Stimulated activated CD4-positive, alpha-beta T cell treated with anti-CD3 and anti-CD28 coated beads, TNF-alpha, amount 100 ng/mL, for 48 hours (primary cell): ENCODE measurements around the gene GPS1.

ENCODE experiments used
- DNase-seq, 3 donors: peaks; one replicate each; pipeline ENCODE4 v3.0.0-alpha.2; 2020; ENCODE audit warnings: low read depth in 3 of 3

Gene GPS1

DNA sequence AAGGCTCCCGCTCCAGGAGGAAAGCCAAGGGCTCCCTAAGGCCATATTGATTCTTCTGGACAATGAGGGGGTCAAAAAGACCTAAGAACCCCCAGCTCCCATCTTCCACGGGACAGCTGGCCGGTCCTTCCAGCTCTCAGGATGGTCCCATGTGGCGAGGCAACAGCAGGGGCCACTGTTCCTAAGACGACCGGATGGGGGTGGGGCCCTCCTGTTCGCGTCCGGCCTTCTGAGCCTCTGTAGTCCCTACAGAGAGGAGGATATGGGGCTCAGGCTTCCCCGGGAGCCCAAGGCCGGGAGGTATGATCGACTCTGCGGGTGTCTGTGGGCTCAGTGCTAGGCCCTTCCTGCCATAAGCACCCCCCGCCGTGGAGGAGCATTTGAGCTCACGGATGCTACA is 8.2 kb upstream of the GPS1 start:
- no peak for DNase-seq

DNA sequence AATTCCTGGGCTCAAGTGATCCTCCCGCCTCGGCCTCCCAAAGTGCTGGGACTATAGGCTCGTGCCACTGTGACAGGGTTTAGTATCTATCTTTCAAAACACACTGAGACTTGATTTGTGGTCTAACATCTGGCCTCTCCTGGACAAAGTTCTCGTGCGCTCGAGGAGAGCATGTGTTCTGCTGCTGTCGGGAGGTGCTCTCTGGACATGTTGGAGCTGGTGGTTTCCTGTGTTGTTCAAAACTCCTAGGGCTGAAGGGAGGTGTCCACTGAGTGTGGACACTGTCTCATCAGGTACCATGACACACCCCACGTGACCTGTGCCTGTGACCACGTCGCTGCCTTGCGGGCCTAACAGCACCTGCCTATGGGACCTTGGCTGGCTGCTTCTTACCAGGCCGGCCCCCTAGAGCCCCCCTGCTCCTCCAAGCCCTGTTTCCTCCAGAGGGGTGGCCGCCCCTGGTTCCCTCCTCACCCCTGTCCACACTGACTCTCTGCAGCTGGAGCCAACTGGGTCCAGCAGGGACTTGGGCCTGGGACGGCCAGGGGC is 5.7 kb upstream of the GPS1 start:
- DNase-seq, result no peak

DNA sequence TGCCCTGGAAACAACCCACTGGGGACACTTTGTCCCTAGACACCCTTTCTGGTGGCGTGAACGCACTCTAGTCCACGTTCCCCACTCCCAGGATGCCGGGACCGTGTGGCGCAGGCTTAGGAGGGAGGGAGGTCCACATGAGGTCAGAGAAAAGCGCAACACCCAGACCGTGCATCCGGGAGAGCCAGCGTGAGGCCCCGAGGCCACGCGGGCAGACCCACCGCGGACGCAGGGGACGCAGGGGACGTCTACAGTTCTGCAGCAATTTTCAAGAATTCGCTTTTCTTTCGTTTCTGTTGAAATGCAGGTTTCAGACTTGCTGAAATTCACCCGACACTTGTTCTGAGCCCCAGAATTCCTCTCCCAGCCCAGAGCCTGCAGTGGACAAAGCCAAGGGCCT is 4.8 kb upstream of the GPS1 start:
- DNase-seq, result no peak

DNA sequence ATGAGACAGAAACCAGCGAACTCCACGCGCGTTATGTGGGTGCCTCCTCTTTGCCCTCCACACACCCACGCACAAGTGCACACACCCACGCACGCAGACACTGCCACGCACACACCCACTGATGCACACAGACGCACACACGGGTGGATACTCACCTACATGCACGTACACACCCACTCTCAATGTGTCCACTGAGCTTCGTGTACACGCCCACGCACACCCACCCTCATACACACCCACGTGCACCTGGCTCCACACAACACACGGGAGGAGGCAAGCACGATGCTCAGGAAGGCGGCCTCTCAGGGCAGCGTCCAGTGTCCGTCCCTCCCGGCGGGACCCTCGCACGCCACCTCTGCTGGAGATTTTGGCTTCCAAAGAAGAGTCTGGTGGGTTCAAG is 4.3 kb upstream of the GPS1 start:
- no peak for DNase-seq

DNA sequence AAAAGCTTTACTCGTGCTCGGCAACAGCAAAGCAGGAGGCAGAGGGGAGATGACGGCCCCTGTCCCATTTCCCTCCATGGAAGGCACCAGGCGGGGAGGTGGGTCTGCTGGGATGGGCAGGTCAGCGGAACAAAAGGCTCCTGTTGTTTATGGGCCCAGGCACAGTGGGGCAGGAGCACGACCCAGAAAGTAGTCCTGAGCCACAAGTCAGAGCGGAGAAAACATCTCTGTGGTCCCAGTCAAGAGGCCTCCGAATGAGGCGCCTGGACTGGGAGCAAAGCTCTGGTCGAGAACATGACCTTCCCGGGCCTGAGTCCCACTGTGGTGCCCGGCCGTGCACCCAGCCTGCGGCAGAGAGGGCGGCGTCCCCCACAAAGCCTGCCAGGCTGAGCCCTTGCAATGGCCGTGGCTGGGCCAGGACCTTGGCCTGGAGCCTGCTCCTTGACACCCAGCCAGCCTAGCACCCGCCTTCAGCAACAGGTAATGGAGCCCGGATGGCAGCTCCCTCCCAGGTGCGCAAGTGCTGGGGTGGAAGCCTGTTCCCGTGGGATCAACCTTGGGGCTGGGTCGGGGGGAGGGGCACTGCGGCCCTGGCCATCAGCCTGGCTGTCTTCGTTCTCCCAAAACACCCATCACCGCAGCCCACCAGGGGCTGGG is 3.7 kb upstream of the GPS1 start:
- DNase-seq, result no peak

DNA sequence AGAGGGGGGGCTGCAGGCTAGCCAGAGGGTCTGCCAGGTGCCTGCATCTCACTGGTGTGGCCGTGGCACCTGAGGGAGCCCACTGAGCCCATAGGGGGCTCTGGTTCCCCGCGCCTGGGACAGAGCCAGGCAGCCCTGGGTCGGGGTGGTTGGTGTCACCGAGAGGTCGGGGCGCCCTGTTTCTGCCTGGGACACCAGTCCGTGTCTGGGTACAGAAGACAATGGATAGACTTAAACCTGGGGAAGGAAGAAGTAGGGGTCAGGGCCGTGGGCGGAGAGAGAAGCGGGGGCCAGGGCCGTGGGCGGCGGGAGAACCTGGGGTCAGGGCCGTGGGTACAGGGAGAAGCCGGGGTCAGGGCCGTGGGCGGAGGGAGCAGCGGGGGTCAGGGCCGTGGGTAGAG is 3.1 kb upstream of the GPS1 start:
- no peak for DNase-seq

DNA sequence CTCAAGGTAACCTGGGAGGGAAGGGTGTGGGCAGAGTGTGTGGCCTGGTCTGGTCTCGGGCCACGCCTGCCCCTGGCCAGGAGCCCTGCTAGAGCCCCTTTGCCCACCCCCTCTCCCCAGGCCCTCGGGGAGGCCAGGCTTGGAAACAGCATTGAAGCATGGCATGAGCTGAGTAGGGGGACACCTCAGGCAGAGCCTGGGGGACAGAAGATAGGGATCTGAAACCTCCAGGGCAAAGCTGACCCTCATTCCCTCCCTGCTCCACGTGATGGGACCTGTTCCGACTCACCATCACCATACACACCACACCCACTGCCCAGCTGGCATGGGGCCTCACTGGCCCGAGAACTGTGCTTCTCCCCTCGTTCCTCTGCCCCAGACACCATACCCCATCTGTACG is 2.6 kb upstream of the GPS1 start:
- DNase-seq, result no peak

DNA sequence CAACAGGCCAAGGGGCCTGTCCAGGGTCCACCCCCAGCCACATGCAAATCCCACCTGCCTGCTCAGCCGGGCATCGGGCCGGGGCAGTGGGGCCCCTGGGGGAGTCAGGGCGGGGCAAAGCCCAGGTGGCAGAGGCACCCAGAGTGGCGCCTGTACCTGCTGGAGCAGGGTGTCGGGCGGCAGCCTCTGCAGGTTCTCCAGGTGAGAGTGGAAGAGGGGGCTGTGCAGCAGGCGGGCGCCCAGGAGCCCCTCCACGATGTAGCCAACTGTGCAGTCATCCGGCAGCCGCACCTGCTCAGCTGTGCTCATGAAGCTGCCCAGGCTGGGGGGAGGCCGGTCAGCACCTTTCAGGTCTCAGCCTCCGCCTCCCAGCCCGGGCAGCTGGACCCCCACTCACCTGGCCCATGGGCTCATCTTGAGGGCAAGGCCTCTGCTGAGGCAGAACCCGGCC is 2.2 kb upstream of the GPS1 start:
- no peak for DNase-seq

DNA sequence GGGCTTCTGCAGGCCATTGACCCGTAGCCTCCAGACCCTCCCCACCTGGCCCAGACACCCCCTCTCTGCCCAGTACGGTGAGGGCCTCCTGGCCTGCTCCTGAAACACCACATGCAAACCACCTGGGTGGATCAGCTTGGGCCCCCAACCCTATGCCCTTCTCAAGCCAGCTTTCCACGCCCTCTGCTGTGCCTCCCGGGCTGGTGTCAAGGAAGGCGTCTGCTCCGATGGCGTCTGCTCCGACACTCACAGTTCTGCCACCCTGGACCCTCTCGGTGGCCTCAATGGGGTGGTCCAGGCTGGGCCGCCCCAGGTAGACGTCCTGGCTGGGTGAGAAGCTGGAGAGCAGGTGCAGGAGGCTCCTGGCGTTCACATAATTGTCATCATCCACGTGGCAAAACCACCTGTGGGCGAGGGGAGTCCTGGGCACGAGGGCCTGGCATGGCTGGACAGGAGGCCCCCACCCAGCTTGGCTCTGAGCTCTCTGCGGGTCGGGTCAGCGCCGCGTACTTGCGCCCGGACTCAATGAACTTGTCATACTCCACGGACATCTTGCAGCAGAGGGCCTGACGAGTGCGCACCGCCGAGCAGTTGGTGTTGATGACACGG is 1.4 kb upstream of the GPS1 start:
- no peak for DNase-seq

DNA sequence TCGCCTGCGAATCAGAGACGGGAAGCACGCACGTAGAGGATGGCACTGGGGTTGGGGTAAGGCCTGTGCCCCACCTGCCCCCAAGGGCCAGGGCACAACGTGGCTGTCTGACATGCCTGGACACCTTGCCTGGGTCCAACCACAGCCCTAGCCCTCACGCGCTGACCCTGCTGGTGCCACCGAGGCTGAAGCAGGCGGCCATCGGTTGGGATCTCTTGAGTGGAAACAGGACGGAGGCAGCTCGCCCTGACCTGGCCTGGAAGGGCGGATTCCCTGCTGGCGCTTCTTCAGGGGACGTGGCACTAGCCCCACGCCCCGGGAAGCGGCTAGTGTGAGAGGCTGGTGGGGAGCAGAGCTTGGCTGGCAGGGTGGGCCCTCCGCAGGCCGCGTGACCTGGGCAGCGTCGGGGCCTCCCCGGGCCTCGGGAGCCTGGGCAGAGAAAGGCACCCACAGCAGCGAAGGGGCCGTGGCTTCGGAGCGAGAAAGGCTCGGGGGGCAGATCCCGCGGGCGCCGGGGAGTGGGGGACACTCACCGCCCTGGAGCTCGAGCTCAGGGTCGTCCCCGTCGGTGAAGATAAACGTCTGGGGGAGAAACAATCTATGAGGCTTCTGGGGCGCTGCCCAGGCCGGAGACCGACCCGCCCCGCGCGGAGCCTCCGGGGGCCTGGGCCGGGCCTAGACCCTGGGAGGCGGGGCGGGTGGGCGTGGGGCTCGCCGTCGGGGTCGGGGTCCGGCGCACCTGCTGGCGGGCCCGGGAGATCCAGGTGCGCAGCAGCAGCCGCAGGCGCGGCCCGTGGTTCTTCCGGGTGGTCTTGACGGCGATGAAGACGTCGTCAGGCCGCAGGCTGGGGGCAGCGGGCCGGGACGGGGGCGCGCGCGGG is 697 bp upstream of the GPS1 start:
- DNase-seq, result no peak

DNA sequence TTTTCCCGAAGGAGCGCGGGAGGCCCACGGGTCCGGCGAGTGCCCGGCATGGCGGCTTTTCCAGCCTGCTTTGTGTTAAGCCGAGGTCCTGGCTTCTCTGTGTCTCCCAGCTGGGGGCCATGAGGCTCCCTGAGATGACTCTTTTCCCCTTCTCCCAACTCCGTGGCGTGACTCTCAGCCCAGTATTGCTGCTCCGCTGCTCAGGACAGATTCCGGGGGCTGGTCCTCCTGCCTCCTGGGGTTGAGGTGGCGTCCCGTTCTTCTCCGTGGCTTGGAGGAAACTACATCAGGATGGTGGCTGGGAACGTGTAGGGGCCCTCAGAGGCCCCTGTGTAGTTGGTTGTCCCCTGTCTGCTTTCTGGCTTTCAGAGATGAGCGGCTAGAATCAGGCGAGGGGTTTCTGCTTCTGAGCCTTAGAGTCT is 951 bp downstream of the GPS1 start:
- DNase-seq, result no peak

DNA sequence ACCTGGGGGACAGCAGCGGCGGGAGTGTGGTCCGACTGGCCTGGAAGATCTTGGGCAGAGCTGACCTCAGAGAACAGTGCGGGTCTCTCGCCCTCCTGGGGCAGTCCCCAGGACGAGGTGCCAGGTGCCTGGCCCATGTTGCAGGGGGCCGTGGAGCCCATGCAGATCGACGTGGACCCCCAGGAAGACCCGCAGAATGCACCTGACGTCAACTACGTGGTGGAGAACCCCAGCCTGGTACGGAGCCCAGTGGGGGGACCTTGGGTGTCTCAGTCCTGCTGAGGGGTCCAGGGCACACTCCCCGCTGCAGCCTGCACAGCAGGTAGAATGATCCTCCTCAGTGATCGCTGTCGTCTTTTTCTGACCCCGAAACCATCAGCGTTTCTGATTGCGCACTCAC is 1.4 kb downstream of the GPS1 start:
- DNase-seq, result no peak

DNA sequence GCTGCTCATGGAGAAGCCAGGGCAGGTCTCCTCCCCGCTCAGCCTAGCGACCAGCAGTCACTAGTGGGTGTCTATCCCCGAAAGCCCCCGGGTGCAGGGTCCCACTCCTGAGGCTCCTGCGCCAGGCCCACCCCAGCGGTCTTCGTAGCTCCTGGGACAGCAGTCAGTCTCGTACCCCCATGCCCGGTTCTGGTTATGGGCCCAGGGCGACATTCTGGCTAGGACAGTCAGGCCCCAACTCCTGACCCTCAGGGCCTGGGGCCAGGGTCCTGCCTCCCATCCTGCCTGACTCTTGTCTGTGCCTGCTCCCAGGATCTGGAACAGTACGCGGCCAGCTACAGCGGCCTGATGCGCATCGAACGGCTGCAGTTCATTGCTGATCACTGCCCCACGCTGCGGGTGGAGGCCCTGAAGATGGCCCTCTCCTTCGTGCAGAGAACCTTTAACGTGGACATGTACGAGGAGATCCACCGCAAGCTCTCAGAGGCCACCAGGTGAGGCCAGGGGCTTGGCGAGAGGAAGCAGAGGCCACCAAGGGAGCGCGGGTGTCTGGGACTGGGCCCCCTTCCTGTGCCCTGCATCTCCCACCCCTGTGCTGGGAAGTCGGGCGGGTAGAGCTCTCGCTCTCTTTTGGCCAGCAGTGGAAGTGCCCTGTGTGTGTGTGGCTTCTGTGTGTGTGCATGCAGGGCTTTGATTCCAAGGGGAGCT is 2.0 kb downstream of the GPS1 start:
- DNase-seq, result no peak

DNA sequence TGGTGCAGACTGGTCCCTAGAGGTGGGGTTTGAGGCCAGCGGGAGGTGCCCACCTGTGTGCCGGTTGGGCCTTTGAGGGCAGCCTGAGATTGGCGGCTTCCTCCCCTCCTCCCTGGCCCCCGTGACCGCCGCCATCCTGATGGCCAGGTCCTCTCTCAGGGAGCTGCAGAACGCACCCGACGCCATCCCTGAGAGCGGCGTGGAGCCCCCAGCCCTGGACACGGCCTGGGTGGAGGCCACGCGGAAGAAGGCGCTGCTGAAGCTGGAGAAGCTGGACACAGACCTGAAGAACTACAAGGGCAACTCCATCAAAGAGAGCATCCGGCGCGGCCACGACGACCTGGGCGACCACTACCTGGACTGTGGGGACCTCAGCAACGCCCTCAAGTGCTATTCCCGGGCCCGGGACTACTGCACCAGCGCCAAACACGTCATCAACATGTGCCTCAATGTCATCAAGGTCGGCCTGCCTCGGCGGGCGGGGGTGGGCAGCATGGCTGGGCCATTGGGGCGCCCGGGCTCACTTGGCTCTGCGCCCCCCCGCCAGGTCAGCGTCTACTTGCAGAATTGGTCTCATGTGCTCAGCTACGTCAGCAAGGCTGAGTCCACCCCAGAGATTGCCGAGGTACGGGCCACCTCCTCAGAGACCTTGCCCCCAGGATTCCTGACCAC is 2.8 kb downstream of the GPS1 start:
- DNase-seq, result no peak

DNA sequence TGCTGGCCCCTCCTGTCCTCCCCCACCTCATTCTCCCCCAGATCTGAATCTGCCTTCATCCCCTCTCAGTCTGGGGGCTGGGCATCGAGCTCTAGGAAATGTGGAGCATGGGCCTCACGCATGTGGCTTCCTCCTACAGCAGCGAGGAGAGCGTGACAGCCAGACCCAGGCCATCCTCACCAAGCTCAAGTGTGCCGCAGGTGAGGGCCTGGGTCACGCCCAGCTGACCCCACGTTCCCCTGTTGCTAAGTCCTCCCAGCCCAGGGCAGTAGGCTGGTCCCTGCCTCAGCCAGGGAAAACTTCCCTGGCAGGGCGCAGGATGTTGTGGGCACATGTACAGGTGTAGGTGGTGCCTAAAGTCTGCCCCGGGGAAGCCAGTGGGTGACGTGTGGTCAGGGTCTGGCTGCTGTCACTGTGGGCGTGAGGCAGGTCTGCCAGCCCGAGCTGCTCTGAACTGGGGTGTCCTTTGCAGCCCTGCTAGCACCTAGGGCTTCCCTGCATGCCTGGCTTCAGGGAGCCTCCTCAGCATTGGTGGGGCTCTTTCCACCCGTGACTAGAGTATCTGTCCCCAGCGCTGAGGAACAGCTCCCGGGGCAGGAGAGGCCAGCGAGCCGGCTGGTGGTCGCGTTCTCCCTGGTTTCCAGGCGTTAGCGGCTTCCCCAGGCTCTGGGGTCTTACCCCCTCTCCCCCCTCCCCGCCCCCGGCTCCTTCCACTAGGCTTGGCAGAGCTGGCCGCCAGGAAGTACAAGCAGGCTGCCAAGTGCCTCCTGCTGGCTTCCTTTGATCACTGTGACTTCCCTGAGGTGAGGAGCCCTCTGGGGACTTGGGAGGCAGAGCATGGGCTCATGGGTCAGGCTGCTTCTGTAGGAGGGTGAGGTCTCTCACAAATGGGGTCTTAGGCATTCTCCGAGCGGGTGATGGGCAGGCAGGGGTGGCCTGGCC is 3.6 kb downstream of the GPS1 start:
- DNase-seq, result no peak

DNA sequence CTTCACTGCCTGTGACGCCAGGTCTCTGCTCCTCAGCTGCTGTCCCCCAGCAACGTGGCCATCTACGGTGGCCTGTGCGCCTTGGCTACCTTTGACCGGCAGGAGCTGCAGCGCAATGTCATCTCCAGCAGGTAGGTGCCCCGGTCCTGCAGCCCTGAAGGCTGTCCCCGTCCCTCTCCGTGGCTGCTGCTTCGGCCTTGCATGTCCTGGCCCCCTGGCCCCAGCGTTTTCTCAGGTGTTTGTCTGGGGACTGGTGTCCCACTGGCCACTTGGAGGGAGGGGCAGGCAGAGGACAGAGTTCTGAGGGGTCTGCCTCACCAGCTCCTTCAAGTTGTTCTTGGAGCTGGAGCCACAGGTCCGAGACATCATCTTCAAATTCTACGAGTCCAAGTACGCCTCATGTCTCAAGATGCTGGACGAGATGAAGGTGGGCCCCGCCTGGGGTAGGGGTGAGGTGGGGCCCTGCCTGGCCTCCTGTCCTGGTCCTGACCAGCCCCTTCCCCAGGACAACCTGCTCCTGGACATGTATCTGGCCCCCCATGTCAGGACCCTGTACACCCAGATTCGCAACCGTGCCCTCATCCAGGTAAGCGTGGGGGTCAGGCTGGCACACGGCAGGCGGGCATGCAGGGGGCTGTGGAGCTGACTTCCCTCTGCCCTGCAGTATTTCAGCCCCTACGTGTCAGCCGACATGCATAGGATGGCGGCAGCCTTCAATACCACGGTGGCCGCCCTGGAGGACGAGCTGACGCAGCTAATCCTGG is 4.4 kb downstream of the GPS1 start:
- DNase-seq, result no peak

DNA sequence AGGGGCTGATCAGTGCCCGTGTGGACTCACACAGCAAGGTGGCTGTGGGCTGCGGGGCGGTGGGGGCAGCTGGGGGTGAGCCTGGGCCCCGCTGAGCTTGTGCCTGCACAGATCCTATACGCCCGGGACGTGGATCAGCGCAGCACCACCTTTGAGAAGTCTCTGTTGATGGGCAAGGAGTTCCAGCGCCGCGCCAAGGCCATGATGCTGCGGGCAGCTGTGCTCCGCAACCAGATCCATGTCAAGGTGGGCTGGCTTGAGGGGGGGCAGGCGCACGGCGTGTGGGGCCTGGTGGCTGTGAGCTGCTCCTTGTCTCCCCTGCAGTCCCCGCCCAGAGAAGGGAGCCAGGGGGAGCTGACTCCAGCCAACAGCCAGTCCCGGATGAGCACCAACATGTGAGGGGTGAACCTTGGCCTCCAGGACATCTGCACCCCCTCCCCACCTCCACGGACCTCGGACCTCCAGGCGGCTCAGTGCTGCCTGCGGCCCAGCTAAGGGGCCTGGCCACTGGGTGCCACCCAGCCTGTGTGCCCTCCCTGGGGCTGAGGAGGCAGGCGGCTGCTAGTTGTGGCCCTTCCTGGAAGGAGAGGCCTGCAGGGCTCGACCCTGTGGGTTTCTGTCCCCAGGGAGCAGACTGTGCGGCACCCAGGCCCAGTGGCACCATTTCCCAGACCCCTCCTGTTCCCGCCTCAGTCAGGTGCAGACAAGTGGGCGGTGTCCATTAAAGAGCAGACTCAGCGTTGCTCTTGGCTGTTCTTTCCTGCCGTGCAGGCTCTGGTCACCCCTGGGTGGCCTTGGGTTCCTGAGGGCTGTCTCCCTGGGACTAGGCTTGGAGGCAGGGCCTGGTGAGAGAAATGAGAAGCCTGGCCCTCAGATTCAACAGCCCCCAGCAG is 5.3 kb downstream of the GPS1 start:
- no peak for DNase-seq

DNA sequence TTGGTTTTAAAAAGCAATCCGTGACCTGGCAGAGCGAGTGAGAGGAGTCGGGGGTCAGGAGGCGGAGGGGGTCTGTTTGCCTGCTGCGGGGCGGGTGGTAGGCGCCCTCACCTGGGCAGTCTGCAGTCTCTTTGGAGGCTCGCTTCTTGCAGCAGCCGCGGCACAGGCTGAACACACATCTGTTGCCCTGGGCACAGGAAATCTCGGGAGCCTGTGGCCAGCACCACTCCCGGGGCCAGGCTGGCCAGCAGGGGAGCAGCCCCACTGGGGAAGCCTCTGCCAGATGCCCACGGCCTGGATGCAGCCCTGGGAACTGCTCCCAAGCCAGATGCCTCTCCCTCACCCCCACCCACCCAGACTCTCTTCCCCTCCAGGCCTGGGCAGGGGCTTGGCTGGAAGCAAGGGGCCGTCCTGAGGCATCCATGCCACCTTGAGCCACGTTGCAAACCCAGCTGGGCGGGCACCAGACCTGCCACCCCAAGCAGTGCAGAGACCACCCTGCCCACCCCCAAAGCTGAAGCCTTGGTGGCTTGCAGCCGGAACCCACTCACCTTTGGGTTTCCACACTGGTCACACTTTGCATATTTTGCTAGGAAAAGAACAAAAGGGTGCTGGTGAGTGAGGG is 6.6 kb downstream of the GPS1 start:
- DNase-seq, result no peak
